ENCODE results near the gene CELA3A. TPM values are rescaled to one million over a fixed set of nuclear protein-coding genes. Genes with fewer than 3 reads are reported as not detected.

Gene CELA3A
- total RNA-seq, 2 donors from 2014 or later = 0.56 to 25.0 TPM

DNA sequence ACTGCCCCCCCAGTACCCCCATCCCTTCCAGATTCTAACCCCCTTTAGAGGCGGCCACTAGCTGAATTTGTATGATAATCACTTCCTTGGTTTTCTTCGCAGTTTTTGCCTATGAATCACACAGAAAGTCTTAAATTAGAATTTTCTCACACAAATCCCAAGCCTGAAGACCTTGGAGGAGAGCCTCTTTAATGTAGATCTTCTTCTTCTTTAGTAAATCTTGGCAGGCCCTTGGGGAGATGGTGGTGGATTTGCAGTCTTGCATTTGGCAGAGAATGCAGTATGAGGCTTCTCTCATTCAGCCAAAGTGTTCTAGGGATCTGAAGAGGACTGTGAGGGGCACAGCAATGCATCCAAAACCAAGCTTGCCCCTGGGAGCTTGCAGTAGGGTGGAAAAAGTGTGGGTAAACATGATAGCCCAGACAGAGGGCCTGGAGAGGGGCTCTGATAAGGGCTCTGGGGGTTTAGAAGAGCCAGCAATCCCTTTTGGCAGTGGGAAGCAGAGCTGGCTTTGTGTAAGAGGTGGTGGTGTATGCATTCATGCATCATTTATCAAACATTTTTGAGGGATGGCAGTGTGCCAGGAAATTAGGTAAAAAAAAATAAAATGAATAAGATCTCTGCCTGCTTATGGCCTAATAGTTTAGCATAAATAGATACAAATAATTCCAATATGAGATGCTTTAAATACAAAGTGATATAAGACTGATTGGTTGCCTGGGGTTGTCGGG is 43.4 kb downstream of the CELA3A start:
- TF ChIP-seq, protein P1, sequence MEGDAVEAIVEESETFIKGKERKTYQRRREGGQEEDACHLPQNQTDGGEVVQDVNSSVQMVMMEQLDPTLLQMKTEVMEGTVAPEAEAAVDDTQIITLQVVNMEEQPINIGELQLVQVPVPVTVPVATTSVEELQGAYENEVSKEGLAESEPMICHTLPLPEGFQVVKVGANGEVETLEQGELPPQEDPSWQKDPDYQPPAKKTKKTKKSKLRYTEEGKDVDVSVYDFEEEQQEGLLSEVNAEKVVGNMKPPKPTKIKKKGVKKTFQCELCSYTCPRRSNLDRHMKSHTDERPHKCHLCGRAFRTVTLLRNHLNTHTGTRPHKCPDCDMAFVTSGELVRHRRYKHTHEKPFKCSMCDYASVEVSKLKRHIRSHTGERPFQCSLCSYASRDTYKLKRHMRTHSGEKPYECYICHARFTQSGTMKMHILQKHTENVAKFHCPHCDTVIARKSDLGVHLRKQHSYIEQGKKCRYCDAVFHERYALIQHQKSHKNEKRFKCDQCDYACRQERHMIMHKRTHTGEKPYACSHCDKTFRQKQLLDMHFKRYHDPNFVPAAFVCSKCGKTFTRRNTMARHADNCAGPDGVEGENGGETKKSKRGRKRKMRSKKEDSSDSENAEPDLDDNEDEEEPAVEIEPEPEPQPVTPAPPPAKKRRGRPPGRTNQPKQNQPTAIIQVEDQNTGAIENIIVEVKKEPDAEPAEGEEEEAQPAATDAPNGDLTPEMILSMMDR (IDR thresholded peaks at IDR 0.05) = no peak
- Histone ChIP-seq H3K4me1 (no peaks in the 10 kb centered on the region), H3K9me3 (no peaks in the 10 kb centered on the region), H3K9ac (ENCODE audit: low read depth in 2 of 2, low read length in 2 of 2) (no peak overlapping the region), H3K4me3 (no peak overlapping the region), H3K36me3 (no peaks in the 10 kb centered on the region), H3K27me3 (no peaks in the 10 kb centered on the region), H3K27ac (no peak overlapping the region)
- DNase-seq = no peak
- intact Hi-C loops (cut with DNase I) = no loop called here

DNA sequence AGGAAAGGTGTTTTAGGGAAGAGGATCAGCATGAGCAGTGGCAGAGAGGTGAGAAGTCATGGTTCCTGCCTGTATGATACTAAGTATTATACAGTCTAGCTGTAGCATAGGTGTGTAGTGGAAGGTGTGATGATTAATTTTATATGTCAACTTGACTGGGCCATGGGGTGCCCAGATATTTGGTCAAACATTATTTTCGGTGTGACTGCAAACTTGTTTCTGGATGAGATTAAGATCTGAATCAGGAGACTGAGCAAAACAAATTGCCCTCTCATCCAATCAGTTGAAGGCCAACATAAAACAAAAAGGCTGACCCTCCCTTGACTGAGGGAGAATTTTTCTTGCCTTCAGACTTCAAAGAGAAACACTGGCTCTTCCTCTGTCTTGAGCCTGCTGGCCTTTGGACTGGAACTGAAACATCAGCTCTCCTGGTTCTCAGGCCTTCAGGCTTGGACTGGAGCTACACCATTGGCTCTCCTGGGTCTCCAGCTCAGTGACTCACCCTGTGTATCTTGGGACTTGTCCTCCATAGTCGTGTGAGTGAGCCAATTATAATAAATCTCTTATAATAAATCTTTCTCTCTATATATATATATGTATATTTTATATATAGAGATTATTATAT is 44.3 kb downstream of the CELA3A start:
- no peak for DNase-seq
- Histone ChIP-seq H3K27ac (no peak overlapping the region), H3K27me3 (no peaks in the 10 kb centered on the region), H3K9ac (ENCODE audit: low read depth in 2 of 2, low read length in 2 of 2) (no peak overlapping the region), H3K9me3 (no peaks in the 10 kb centered on the region), H3K36me3 (no peaks in the 10 kb centered on the region), H3K4me1 (no peaks in the 10 kb centered on the region), H3K4me3 (no peak overlapping the region)
- TF ChIP-seq, protein P1 (IDR thresholded peaks at IDR 0.05) = no peak
- intact Hi-C loops (cut with DNase I) = no loop called here

DNA sequence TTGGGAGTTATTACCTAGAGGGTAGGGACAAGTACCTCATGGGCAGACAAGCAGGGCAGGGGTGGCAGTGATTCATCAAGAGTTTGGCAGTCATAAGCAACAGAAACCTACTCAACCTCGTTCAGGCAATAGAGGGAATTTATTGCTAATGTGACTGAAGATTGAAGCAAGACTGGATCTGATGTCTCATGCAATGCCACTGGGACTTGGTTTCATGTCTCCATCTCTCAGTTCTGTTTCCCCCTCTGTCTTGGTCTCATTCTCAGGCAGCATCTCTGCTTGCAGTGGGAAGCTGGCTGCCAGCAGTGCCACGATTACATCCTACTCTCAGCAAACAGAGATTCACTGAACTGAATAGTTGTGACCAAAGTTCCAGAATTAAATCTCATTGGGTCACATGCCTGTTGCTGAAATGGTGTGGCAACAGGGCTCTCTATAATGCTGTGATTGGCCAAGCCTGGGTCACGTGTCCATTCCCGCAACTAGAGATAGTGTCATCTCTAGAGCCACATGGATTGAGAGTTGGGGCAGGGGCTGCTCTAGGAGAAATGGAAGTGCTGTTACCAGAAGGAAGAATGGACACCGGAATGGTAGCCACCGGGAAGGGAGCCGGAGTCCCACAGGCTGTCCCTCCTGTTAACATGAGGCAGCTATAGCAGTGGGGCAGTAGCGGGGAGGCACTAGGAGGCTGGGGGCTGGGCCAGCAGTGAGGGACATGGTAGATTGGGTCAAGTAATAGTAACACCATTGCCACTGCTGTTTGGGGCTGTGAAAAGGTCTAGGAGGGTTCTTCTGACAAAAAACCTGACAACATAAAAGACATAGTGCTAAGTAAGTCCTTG is 47.1 kb downstream of the CELA3A start:
- Histone ChIP-seq H3K4me1 (no peaks in the 10 kb centered on the region), H3K36me3 (no peaks in the 10 kb centered on the region), H3K27me3 (no peaks in the 10 kb centered on the region), H3K4me3 (no peak overlapping the region), H3K9ac (ENCODE audit: low read depth in 2 of 2, low read length in 2 of 2) (no peak overlapping the region), H3K27ac (no peak overlapping the region), H3K9me3 (no peaks in the 10 kb centered on the region)
- intact Hi-C loops (cut with DNase I) = no loop called here
- TF ChIP-seq, protein P1 (IDR thresholded peaks at IDR 0.05) = no peak
- DNase-seq = no peak

DNA sequence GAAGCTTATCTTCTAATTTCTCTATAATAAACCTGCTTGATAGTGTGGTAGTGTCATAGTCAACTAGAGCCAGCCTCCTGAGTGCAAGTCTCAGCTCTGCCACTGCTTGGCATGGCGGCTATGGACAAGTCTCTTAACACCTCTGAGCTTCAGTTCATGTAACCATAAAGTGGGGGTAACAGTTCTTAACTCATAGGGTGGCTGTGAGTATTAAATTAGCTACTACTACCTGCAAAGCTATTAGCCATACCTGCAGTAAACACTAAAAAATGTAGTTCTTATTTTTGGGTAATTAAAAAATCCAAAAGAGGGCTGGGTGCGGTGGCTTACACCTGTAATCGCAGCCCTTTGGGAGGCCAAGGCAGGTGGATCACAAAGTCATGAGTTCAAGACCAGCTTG is 48.9 kb downstream of the CELA3A start:
- no peak for DNase-seq
- intact Hi-C loops (cut with DNase I) = no loop called here
- no peaks in the 10 kb centered on the region for H3K36me3 ChIP-seq
- no peaks in the 10 kb centered on the region for H3K9me3 ChIP-seq
- no peak overlapping the region for H3K9ac ChIP-seq (ENCODE audit: low read depth in 2 of 2, low read length in 2 of 2)
- H3K4me3 ChIP-seq = no peak overlapping the region
- no peaks in the 10 kb centered on the region for H3K27me3 ChIP-seq
- peaks cover 4% of the 10 kb centered on the region for H3K4me1 ChIP-seq
- TF ChIP-seq, protein P1 (IDR thresholded peaks at IDR 0.05) = no peak
- H3K27ac ChIP-seq = no peak overlapping the region

DNA sequence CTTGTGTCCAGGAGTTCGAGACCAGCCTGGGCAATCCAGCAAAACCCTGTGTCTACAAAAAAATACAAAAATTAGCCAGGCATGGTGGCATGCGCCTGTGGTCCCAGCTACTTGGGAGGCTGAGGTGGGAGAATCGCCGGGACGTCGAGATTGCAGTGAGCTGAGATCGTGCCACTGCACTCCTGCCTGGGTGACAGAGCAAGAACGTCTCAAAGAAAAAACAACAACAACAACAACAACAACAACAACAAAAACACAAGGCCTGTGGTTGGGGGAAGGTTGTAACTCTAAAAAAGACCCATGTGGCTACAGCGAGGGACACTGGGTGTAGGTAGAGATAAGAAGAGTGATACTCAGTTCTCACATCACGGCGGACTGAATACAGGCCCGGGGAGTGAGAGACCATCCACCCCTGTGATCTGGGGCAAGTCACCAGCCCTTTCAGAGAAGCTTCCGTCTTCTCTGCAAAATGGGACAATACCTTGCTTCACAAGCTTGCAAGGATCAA is 50.2 kb downstream of the CELA3A start:
- intact Hi-C loops (cut with DNase I) = no loop called here
- H3K36me3 ChIP-seq = no peaks in the 10 kb centered on the region
- no peak overlapping the region for H3K9ac ChIP-seq (ENCODE audit: low read depth in 2 of 2, low read length in 2 of 2)
- H3K9me3 ChIP-seq = no peaks in the 10 kb centered on the region
- no peak overlapping the region for H3K27ac ChIP-seq
- TF ChIP-seq, protein P1 (IDR thresholded peaks at IDR 0.05) = no peak
- no peak overlapping the region for H3K4me3 ChIP-seq
- no peak for DNase-seq
- H3K27me3 ChIP-seq = no peaks in the 10 kb centered on the region
- peaks cover 6% of the 10 kb centered on the region for H3K4me1 ChIP-seq
